A673 (cell line): ENCODE data around the gene FIGN. TPM values are rescaled to one million over a fixed set of nuclear protein-coding genes. Genes with fewer than 3 reads are reported as not detected.

Experiments
- BruUV-seq: library from RNA; stranded (reverse); fragments of 400-500 nt; replicated peaks from 2 replicates; lab custom pipeline; 2021; lab: Mats Ljungman, UMichigan
- CTCF ChIA-PET: fragments of 300-600 bp; sonication (Branson Sonifier 250); formaldehyde crosslinking; loops from one replicate; lab custom pipeline; 2022; ENCODE audit warnings: antibody characterized with exemption; lab: Charles Lee
- POLR2A ChIA-PET: fragments of 300-600 bp; sonication (Branson Sonifier 250); formaldehyde crosslinking; loops from one replicate; lab custom pipeline; 2022; ENCODE audit warnings: antibody characterized with exemption; ENCODE audit not compliant: low non-redundant PET; lab: Charles Lee
- DNase-seq: peaks from one replicate; pipeline ENCODE4 v3.0.0-alpha.2; 2015; ENCODE audit warnings: low spot score
- H3K27ac ChIP-seq: fragments of 200-600 bp; sonication (generic); 2 replicates; pipeline ENCODE4 v1.5.1; 2016; ENCODE audit warnings: mixed run types, low read depth, mild to moderate bottlenecking, mixed read lengths, antibody characterized with exemption, low read length; ENCODE audit not compliant: poor library complexity, severe bottlenecking
- H3K27me3 ChIP-seq: fragments of 200-600 bp; sonication (generic); replicated peaks from 2 replicates; pipeline ENCODE4 v1.6.1; 2017; ENCODE audit warnings: mixed run types, low read depth, mild to moderate bottlenecking, mixed read lengths, antibody characterized with exemption, low read length; ENCODE audit not compliant: insufficient read depth, poor library complexity
- H3K36me3 ChIP-seq: fragments of 200-600 bp; sonication (generic); 2 replicates; pipeline ENCODE4 v1.6.1; 2016; ENCODE audit warnings: mixed run types, mild to moderate bottlenecking, mixed read lengths, antibody characterized with exemption, low read length; ENCODE audit not compliant: insufficient read depth, poor library complexity, severe bottlenecking
- H3K4me1 ChIP-seq: fragments of 200-600 bp; sonication (generic); 2 replicates; pipeline ENCODE4 v1.6.1; 2017; ENCODE audit warnings: mixed run types, mild to moderate bottlenecking, mixed read lengths, antibody characterized with exemption, low read length; ENCODE audit not compliant: insufficient read depth, poor library complexity, severe bottlenecking
- H3K4me3 ChIP-seq: fragments of 200-600 bp; sonication (generic); 2 replicates; pipeline ENCODE4 v1.5.1; 2016; ENCODE audit warnings: low read depth, mixed run types, mild to moderate bottlenecking, mixed read lengths, low read length; ENCODE audit not compliant: poor library complexity, severe bottlenecking
- H3K9me3 ChIP-seq: fragments of 200-600 bp; sonication (generic); 2 replicates; pipeline ENCODE4 v1.6.1; 2016; ENCODE audit warnings: mixed run types, low read depth, mild to moderate bottlenecking, mixed read lengths, antibody characterized with exemption, low read length; ENCODE audit not compliant: poor library complexity, severe bottlenecking
- EZH2 ChIP-seq: fragments of 200-600 bp; sonication (generic); IDR thresholded peaks from 2 replicates; pipeline ENCODE4 v1.6.1; 2017; ENCODE audit warnings: borderline replicate concordance, low read depth, mild to moderate bottlenecking, mixed read lengths, antibody characterized with exemption, low read length; ENCODE audit not compliant: poor library complexity, severe bottlenecking
- intact Hi-C: fragments of 100-400 bp; cut with micrococcal nuclease; formaldehyde crosslinking; loops from one replicate; pipeline ENCODE4 v1.10.0; 2022; ENCODE audit not compliant: unreplicated experiment
- total RNA-seq: library from RNA; stranded (reverse); gene quantifications from 2 replicates; pipeline ENCODE4 v1.2.3, GENCODE V29; 2021
- TF ChIP-seq, protein P1 (sequence below): fragments of 300-800, 200-600 bp; sonication (generic); conservative IDR thresholded peaks from 2 replicates; pipeline ENCODE4 v1.5.1; 2017; ENCODE audit warnings: low read depth, mild to moderate bottlenecking, antibody characterized with exemption, low read length, moderate library complexity, mixed read lengths

The FIGN gene
- total RNA-seq, 1 experiment from 2014 or later, result 0.24 TPM

DNA sequence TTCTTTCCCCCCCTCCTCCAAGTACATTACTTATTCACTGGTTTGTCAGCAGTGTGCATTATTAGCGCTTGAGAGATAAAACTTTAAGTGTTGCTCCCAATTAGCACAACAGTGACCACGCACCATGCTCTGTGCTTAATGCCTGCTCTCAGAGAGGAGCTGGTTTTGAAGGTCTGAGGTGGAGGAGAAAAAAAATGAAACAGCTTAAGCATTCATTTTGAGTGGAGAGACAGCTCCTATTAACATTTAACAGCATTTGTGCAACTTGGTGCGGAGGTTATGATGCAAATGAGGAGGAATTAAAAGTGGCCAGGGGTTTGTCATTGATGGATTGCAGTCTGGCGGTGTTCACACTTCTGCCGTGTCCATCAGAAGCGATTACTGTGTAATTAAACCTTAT is 141.8 kb downstream of the FIGN start:
- ChIA-PET CTCF (no interaction called here), POLR2A (no interaction called here)
- intact Hi-C loops, result no loop called here

DNA sequence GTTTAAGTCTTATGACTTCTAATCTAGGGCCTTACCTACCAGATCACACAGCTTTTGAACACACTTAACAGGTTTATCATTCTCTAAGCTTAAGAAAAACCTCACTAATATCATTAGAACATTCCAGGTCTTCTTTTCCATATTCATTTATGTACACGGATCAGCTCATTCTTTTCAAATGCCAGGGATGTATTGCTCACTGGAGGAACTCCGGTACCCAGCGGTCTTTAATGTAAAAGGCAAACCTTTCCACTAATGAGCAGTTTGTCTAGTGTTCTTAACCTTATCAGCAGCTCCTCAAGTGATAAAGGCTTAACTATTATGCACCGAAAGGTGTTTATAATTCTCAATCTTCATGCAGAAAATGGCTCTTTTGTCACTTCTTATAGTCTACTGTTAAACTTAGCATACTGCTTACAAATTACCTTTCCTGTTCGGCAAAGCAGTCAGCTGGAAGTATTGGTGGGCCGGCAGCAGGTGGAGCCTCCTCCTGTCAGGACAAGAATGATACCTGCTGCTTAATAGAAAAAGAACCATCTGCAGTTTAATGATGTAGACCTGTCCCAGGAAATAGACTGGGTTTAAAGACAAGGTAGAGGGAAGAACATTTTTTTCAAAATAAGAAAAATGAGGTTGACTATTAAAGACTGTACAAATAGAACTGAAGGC is 142.7 kb downstream of the FIGN start:
- ChIA-PET CTCF (no interaction called here), POLR2A (no interaction called here)
- BruUV-seq, result no TSS peak
- TF ChIP-seq EZH2, result no peak
- TF ChIP-seq, protein P1, sequence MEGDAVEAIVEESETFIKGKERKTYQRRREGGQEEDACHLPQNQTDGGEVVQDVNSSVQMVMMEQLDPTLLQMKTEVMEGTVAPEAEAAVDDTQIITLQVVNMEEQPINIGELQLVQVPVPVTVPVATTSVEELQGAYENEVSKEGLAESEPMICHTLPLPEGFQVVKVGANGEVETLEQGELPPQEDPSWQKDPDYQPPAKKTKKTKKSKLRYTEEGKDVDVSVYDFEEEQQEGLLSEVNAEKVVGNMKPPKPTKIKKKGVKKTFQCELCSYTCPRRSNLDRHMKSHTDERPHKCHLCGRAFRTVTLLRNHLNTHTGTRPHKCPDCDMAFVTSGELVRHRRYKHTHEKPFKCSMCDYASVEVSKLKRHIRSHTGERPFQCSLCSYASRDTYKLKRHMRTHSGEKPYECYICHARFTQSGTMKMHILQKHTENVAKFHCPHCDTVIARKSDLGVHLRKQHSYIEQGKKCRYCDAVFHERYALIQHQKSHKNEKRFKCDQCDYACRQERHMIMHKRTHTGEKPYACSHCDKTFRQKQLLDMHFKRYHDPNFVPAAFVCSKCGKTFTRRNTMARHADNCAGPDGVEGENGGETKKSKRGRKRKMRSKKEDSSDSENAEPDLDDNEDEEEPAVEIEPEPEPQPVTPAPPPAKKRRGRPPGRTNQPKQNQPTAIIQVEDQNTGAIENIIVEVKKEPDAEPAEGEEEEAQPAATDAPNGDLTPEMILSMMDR, result no peak
- H3K36me3 ChIP-seq, result no peaks in the 10 kb centered on the region
- H3K27ac ChIP-seq, result no peak overlapping the region
- no peaks in the 10 kb centered on the region for H3K9me3 ChIP-seq
- intact Hi-C loops, result no loop called here
- H3K27me3 ChIP-seq, result peaks cover 19% of the 10 kb centered on the region
- no peak overlapping the region for H3K4me3 ChIP-seq
- no peaks in the 10 kb centered on the region for H3K4me1 ChIP-seq
- no peak for DNase-seq

More for the DNA sequence above, 141.8 kb downstream of the FIGN start:
- DNase-seq, result no peak
- Histone ChIP-seq H3K27ac (no peak overlapping the region), H3K36me3 (no peaks in the 10 kb centered on the region), H3K27me3 (peaks cover 19% of the 10 kb centered on the region), H3K4me3 (no peak overlapping the region), H3K9me3 (no peaks in the 10 kb centered on the region), H3K4me1 (no peaks in the 10 kb centered on the region)
- no peak for TF ChIP-seq EZH2
- TF ChIP-seq, protein P1, result no peak
- BruUV-seq, result no TSS peak

DNA sequence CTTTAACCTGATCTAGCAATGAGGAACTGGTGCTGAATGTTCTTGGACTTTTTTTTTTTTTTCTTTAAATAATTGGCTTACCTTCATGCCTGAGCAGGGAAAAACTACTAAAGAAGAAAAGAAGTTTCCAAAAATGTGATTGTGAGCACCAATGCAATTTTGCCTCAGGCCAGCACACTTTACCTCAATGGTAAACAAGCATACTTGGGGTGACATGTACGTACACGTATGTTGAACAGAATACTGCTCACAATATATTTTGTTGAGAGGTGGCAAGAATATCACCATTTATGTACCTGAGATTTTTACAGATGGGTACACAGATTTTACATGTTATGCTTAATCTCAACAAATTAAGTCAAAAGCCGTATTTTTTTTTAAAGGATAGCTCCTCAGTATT is 144.3 kb downstream of the FIGN start:
- intact Hi-C loops, result no loop called here
- H3K4me3 ChIP-seq, result no peak overlapping the region
- DNase-seq, result no peak
- POLR2A ChIA-PET, result no interaction called here
- H3K36me3 ChIP-seq, result no peaks in the 10 kb centered on the region
- no peak for TF ChIP-seq EZH2
- TF ChIP-seq, protein P1, result no peak
- no TSS peak for BruUV-seq
- H3K27me3 ChIP-seq, result peaks cover 19% of the 10 kb centered on the region
- no peaks in the 10 kb centered on the region for H3K4me1 ChIP-seq
- no peak overlapping the region for H3K27ac ChIP-seq
- CTCF ChIA-PET, result no interaction called here
- H3K9me3 ChIP-seq, result no peaks in the 10 kb centered on the region
